AG09319 (cell line): Measurements from ENCODE around the gene LRBA.

Source experiments
- DNase-seq: peaks from one replicate; pipeline ENCODE4 v3.0.0-alpha.2; 2010; ENCODE audit warnings: low read depth; ENCODE audit errors: extremely low read depth
- CTCF ChIP-seq: IDR thresholded peaks from 2 replicates; pipeline ENCODE4 v1.5.1; 2011; ENCODE audit warnings: low read depth, mild to moderate bottlenecking, inconsistent platforms, low read length, moderate library complexity

LRBA gene

GRCh38 chr4:150820409-150820808 lies 194.7 kb downstream of the LRBA start:
- TF ChIP-seq CTCF = no peak
- no peak for DNase-seq

GRCh38 chr4:150818661-150819060 lies 196.4 kb downstream of the LRBA start:
- no peak for DNase-seq
- no peak for TF ChIP-seq CTCF

- no peak for DNase-seq
- no peak for TF ChIP-seq CTCF
Observed at GRCh38 chr4:150817804-150818528, 197.1 kb downstream of the LRBA start.

GRCh38 chr4:150817017-150817416 lies 198.1 kb downstream of the LRBA start:
- no peak for TF ChIP-seq CTCF
- DNase-seq = no peak

GRCh38 chr4:150816491-150816890 lies 198.6 kb downstream of the LRBA start:
- TF ChIP-seq CTCF = no peak
- no peak for DNase-seq

- no peak; the same call in 1 of the 2 replicates for TF ChIP-seq CTCF
- DNase-seq = no peak
Observed at GRCh38 chr4:150814873-150815272, 200.2 kb downstream of the LRBA start.

GRCh38 chr4:150805183-150806025 lies 209.7 kb downstream of the LRBA start:
- no peak for DNase-seq
- no peak for TF ChIP-seq CTCF
